GM18519 (cell line): ENCODE data around the gene DVL2.
A peak's percentile ranks its signal among the peaks of the same experiment; 100 is the strongest.
"Not testable (repeated sequence)": the region's sequence is repeated elsewhere in the genome, so short reads cannot be mapped to it uniquely, and the experiment has no call there.

ENCODE experiments used
- ATAC-seq: cut with Tn5 transposase; IDR thresholded peaks from one replicate; pipeline ENCODE4 v1.9.1; 2021; ENCODE audit warnings: mild to moderate bottlenecking, moderate library complexity; ENCODE audit not compliant: unreplicated experiment, low FRiP score

Gene DVL2

GRCh38 chr17:7258731-7259554 lies 24.6 kb upstream of the DVL2 start:
- ATAC-seq = no peak

GRCh38 chr17:7256766-7257456 lies 22.6 kb upstream of the DVL2 start:
- no peak for ATAC-seq

- no peak for ATAC-seq
Observed at GRCh38 chr17:7254511-7254910, 20.2 kb upstream of the DVL2 start.

- no peak for ATAC-seq
Observed at GRCh38 chr17:7253082-7253481, 18.8 kb upstream of the DVL2 start.

- ATAC-seq = peak; percentile 23
Observed at GRCh38 chr17:7252176-7253043, 18.1 kb upstream of the DVL2 start, which contains the start of gene ELP5. TSS of gene ELP5 (plus strand) at chr17:7252215. CDS start at chr17:7252551, 336 bp downstream.

GRCh38 chr17:7251661-7252175 lies 17.4 kb upstream of the DVL2 start, which contains the start of gene CTDNEP1:
TSS of gene CTDNEP1 (minus strand) at chr17:7251734. CDS start at chr17:7251296, 438 bp downstream.
- ATAC-seq = peak; percentile 73

- no peak for ATAC-seq
Observed at GRCh38 chr17:7250695-7251627, 16.6 kb upstream of the DVL2 start.

- ATAC-seq = no peak
Observed at GRCh38 chr17:7249830-7250229, 15.5 kb upstream of the DVL2 start.

GRCh38 chr17:7249214-7249613 lies 14.9 kb upstream of the DVL2 start:
- ATAC-seq = no peak

- ATAC-seq = no peak
Observed at GRCh38 chr17:7248796-7249195, 14.5 kb upstream of the DVL2 start.

- ATAC-seq = no peak
Observed at GRCh38 chr17:7246779-7247178, 12.5 kb upstream of the DVL2 start.

GRCh38 chr17:7243838-7244237 lies 9.5 kb upstream of the DVL2 start:
- not testable (repeated sequence) for ATAC-seq

- ATAC-seq = no peak
Observed at GRCh38 chr17:7243453-7243729, 9.1 kb upstream of the DVL2 start.

GRCh38 chr17:7242717-7243452 lies 8.6 kb upstream of the DVL2 start:
- peak; percentile 27 for ATAC-seq

- peak; percentile 22 for ATAC-seq
Observed at GRCh38 chr17:7241783-7242716, 7.7 kb upstream of the DVL2 start, which contains the start of gene GABARAP. TSS of gene GABARAP (minus strand) at chr17:7242449. CDS start at chr17:7242330, 119 bp downstream.

GRCh38 chr17:7241090-7241733 lies 6.9 kb upstream of the DVL2 start:
- no peak for ATAC-seq

GRCh38 chr17:7240375-7240774 lies 6.1 kb upstream of the DVL2 start:
- ATAC-seq = no peak
